T-cell (primary cell): ENCODE results near the gene SESN1. TPM values are rescaled to one million over a fixed set of nuclear protein-coding genes. Genes with fewer than 3 reads are reported as not detected.

Source experiments
- ATAC-seq, 4 experiments: fragments of 200-7000 bp in 3 of 4; fragments of 150-1000 bp in 1 of 4; cut with Tn5 transposase; replicated peaks in 1 of 4; 1 replicate in 3 of 4; 2 replicates in 1 of 4; pipeline ENCODE4 v1.10.0; 2021; ENCODE audit warnings: moderate library complexity in 3 of 4, mild to moderate bottlenecking in 2 of 4, moderate number of reproducible peaks in 1 of 4
- CTCF ChIA-PET, 2 donors: fragments of 300-600 bp; sonication (Branson Sonifier 250); formaldehyde crosslinking; loops; one replicate each; lab custom pipeline; 2022; ENCODE audit warnings: antibody characterized with exemption in 2 of 2; lab: Charles Lee
- POLR2A ChIA-PET, 2 donors: fragments of 300-600 bp; sonication (Branson Sonifier 250); formaldehyde crosslinking; loops; one replicate each; lab custom pipeline; 2022; ENCODE audit warnings: antibody characterized with exemption in 2 of 2; lab: Charles Lee
- DNase-seq, 35 experiments: peaks; one replicate each; pipeline versions ENCODE4 v3.0.0 to v3.0.0-alpha.2; 2013 to 2023
- H3K27ac ChIP-seq: one replicate; pipeline ENCODE4 v1.5.1; 2013; ENCODE audit warnings: low read length
- H3K27me3 ChIP-seq, 2 experiments: replicated peaks in 1 of 2; 1 replicate in 1 of 2; 2 replicates in 1 of 2; pipeline versions ENCODE4 v1.6.1 to v1.7.0; 2013; ENCODE audit warnings: low read length in 1 of 2, mixed read lengths in 1 of 2; ENCODE audit not compliant: control insufficient read depth in 2 of 2, insufficient read depth in 2 of 2; ENCODE audit errors: extremely low read depth in 1 of 2
- H3K36me3 ChIP-seq, 2 donors: 1 replicate in 1 of 2; 2 replicates in 1 of 2; pipeline versions ENCODE4 v1.6.1 to v1.7.0; 2013; ENCODE audit warnings: low read length in 1 of 2; ENCODE audit not compliant: control insufficient read depth in 2 of 2, insufficient read depth in 1 of 2; ENCODE audit errors: extremely low read depth in 1 of 2
- H3K4me1 ChIP-seq, 2 experiments: 1 replicate in 1 of 2; 2 replicates in 1 of 2; pipeline versions ENCODE4 v1.6.1 to v1.7.0; 2013; ENCODE audit warnings: low read length in 2 of 2, mixed read lengths in 1 of 2; ENCODE audit not compliant: insufficient read depth in 2 of 2, control insufficient read depth in 1 of 2; ENCODE audit errors: extremely low read depth in 1 of 2
- H3K4me3 ChIP-seq, 2 donors: 1 replicate in 1 of 2; 2 replicates in 1 of 2; pipeline versions ENCODE4 v1.5.1 to v1.7.0; 2013; ENCODE audit warnings: mild to moderate bottlenecking in 2 of 2, low read length in 1 of 2, moderate library complexity in 1 of 2; ENCODE audit not compliant: control insufficient read depth in 1 of 2; ENCODE audit errors: extremely low read depth in 1 of 2
- H3K9me3 ChIP-seq: 2 replicates; pipeline ENCODE4 v1.7.0; 2013
- H3K27ac Mint-ChIP-seq, 2 donors: one replicate each; pipeline ENCODE4 v1.8.0; 2020 to 2021; ENCODE audit warnings: mild to moderate bottlenecking in 2 of 2, mixed read lengths in 2 of 2
- H3K27me3 Mint-ChIP-seq, 2 donors: one replicate each; pipeline ENCODE4 v1.8.0; 2021 to 2022; ENCODE audit warnings: mixed read lengths in 2 of 2
- H3K36me3 Mint-ChIP-seq: one replicate; pipeline ENCODE4 v1.8.0; 2021; ENCODE audit warnings: mixed read lengths
- H3K4me1 Mint-ChIP-seq, 3 donors: one replicate each; pipeline ENCODE4 v1.8.0; 2020 to 2022; ENCODE audit warnings: mixed read lengths in 3 of 3, mild to moderate bottlenecking in 1 of 3
- H3K4me3 Mint-ChIP-seq, 3 donors: one replicate each; pipeline ENCODE4 v1.8.0; 2020 to 2022; ENCODE audit warnings: mild to moderate bottlenecking in 3 of 3, mixed read lengths in 3 of 3, moderate library complexity in 3 of 3
- H3K9me3 Mint-ChIP-seq, 3 donors: one replicate each; pipeline ENCODE4 v1.8.0; 2020 to 2022; ENCODE audit warnings: mixed read lengths in 3 of 3
- WGBS: methylation state at CpG from one replicate; pipeline ENCODE4 v1.1.5; 2013; ENCODE audit warnings: missing lambda C conversion rate; ENCODE audit not compliant: insufficient coverage; 5-methylcytosine and 5-hydroxymethylcytosine counted together
- total RNA-seq, 35 experiments: library from RNA in 6 of 35; stranded (reverse) in 6 of 35; fragments of 120-200 nt in 1 of 35; gene quantifications; one replicate each; pipeline versions ENCODE4 v1.2.1 to v1.2.4 and lab custom pipeline; 2013 to 2026

SESN1 gene
- total RNA-seq, 5 donors from 2014 or later (not counting 1 experiment from before 2014, with no cell fraction given), result 24.2 to 75.5 (median 33.1) TPM

DNA sequence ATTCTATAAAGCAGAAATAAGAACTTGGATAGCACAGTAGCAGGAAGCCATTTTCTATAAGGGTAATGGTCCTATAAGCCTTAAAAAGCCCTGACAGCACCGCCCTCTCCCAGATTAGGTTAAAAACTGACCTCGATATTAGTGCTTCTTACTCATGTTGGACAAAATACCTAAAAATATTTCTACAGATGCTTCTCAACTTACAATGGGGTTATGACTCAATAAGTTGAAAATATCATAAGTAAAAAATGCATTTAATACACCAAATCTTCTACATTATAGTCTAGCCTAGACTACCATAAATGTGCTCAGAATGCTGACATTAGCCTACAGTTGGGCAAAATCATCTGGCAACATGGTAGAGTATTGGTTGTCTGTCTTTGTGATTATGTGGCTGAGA, 70.3 kb downstream of the SESN1 start:
- no peak overlapping the region for H3K4me3 Mint-ChIP-seq
- ChIA-PET CTCF (interaction anchor here in 1 of 2 donors (0.6 kb wide), 1 partner anchor 68 kb away, joined by 4 read pairs; no protein-coding TSS in a partner anchor), POLR2A (interaction anchor here in 1 of 2 donors (0.6 kb wide), 1 partner anchor 12 kb away, joined by 3 read pairs; no protein-coding TSS in a partner anchor)
- Histone ChIP-seq H3K27me3 (no peaks in the 10 kb centered on the region), H3K36me3 (no peaks in the 10 kb centered on the region), H3K9me3 (no peaks in the 10 kb centered on the region), H3K4me3 (no peak overlapping the region), H3K4me1 (peaks cover 4 to 8% of the 10 kb centered on the region in 2 experiments), H3K27ac (no peak overlapping the region)
- no peak overlapping the region for H3K27ac Mint-ChIP-seq
- peaks cover 4% of the 10 kb centered on the region for H3K36me3 Mint-ChIP-seq
- no peak for DNase-seq
- ATAC-seq, result no peak
- no peaks in the 10 kb centered on the region for H3K27me3 Mint-ChIP-seq
- H3K4me1 Mint-ChIP-seq, result peaks cover 50 to 53% (median 52%) of the 10 kb centered on the region in 3 donors
- WGBS, result 100% methylated on average over 1 of the region's 2 CpGs
- no peaks in the 10 kb centered on the region for H3K9me3 Mint-ChIP-seq

GRCh38 chr6:109023356-109023925, 71.2 kb downstream of the SESN1 start:
- ChIA-PET CTCF (no interaction called here), POLR2A (no interaction called here)
- Mint-ChIP-seq H3K4me3 (no peak overlapping the region), H3K4me1 (peaks cover 54 to 59% (median 57%) of the 10 kb centered on the region in 3 donors), H3K27me3 (no peaks in the 10 kb centered on the region), H3K9me3 (no peaks in the 10 kb centered on the region), H3K27ac (peak overlapping the region; percentile 8), H3K36me3 (peaks cover 4% of the 10 kb centered on the region)
- no peaks in the 10 kb centered on the region for H3K27me3 ChIP-seq
- H3K27ac ChIP-seq, result no peak overlapping the region
- no peaks in the 10 kb centered on the region for H3K9me3 ChIP-seq
- H3K4me1 ChIP-seq, result peaks cover 4 to 12% of the 10 kb centered on the region in 2 experiments
- DNase-seq (no peak), ATAC-seq (no peak)
- H3K36me3 ChIP-seq, result no peaks in the 10 kb centered on the region
- H3K4me3 ChIP-seq, result no peak overlapping the region

DNA sequence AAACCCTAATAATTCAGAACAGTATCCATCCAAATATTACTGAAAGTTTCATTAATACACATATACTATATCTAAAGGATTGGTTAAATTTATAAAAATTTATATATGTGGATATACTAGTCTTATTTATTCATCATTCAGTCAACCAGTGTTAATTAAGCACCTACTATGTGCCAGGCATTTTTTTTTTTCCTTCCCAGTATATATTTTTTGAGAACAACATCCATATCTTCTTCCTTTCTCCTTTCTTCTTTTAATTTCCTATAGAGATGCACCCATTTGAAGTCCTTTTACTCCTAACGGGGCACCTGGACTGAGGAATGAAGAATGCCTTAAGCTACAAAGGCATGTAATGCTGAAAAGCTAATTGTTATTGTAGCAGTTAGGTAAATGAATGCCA, 72.8 kb downstream of the SESN1 start:
- Mint-ChIP-seq H3K4me1 (peaks cover 57 to 60% (median 59%) of the 10 kb centered on the region in 3 donors), H3K36me3 (peaks cover 4% of the 10 kb centered on the region), H3K9me3 (no peaks in the 10 kb centered on the region), H3K27ac (no peak overlapping the region), H3K4me3 (no peak overlapping the region), H3K27me3 (no peaks in the 10 kb centered on the region)
- H3K4me3 ChIP-seq, result no peak overlapping the region
- H3K9me3 ChIP-seq, result no peaks in the 10 kb centered on the region
- no CpG with 5 or more reads among the region's 1 CpG for WGBS
- H3K27ac ChIP-seq, result no peak overlapping the region
- H3K36me3 ChIP-seq, result no peaks in the 10 kb centered on the region
- no peaks in the 10 kb centered on the region for H3K27me3 ChIP-seq
- peaks cover 4 to 12% of the 10 kb centered on the region in 2 experiments for H3K4me1 ChIP-seq
- ATAC-seq (no peak), DNase-seq (no peak)
- ChIA-PET CTCF (interaction anchor here in 1 of 2 donors (1.0 kb wide), 1 partner anchor 14 kb away, joined by 3 read pairs; no protein-coding TSS in a partner anchor), POLR2A (interaction anchor here in 1 of 2 donors (1.2 kb wide), 1 partner anchor 14 kb away, joined by 3 read pairs; no protein-coding TSS in a partner anchor)

DNA sequence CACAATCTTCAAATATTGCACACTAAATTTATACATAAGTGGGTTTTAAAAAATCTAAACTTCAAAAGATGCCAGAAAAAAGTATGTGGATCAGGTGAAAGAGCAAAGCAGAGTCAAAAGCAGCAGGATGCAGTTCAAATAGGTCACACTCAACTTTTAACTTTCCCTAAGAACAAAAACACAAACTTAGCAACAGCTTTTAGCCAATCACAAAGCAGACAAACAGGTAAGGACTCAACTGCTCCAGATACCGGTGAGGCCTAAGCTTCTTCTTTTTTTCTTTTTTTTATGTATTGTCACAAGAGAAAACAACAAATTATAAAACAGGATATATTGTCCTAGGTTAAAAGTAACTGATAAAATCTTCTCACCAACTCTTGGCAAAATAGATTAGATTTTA, 74.7 kb downstream of the SESN1 start:
- peak overlapping the region; percentile 65 for H3K27ac ChIP-seq
- CTCF ChIA-PET, result interaction anchor here (0.9 to 1.3 kb wide), 3 partner anchors 9 to 16 kb away, joined by 3 to 6 read pairs (median 3); no protein-coding TSS in a partner anchor

DNA sequence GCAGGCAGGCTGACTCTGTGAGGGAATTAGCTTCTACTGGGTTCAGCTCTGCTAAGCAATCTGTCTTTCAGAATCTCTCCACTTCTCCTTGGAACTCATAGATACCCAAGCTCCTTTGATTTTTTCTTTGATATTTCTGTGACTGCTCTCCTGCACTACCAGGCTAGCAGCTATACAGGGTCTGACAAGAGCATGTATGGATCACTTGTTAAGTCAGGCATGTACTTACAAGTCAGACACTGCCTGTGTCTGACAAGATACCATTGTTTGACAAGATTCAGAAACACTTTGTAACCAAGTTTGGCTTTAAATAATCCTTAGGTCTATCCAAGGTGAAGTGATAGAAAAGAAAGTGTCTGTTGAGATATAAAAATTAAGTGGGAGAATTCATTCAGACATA, 79.5 kb downstream of the SESN1 start:
- Histone ChIP-seq H3K9me3 (no peaks in the 10 kb centered on the region), H3K4me3 (no peak overlapping the region), H3K27me3 (no peaks in the 10 kb centered on the region), H3K36me3 (no peaks in the 10 kb centered on the region), H3K4me1 (peaks cover 16 to 30% of the 10 kb centered on the region in 2 experiments), H3K27ac (peak overlapping the region; percentile 54)
- peak in 1 of 4 experiments; percentile 14 for ATAC-seq
- ChIA-PET CTCF (interaction anchor here in 1 of 2 donors (10.6 kb wide), 1 partner anchor 58 kb away, joined by 77 read pairs; no protein-coding TSS in a partner anchor), POLR2A (interaction anchor here (0.6 to 0.8 kb wide), 2 partner anchors 11 to 29 kb away, joined by 3 to 5 read pairs; no protein-coding TSS in a partner anchor)
- Mint-ChIP-seq H3K27me3 (no peaks in the 10 kb centered on the region), H3K4me1 (peaks cover 62 to 69% (median 65%) of the 10 kb centered on the region in 3 donors), H3K4me3 (no peak overlapping the region), H3K9me3 (no peaks in the 10 kb centered on the region), H3K36me3 (no peaks in the 10 kb centered on the region), H3K27ac (peak overlapping the region; percentile 80 to 95)
- peak in 1 of 35 experiments; percentile 17 for DNase-seq

More for the DNA sequence above, 74.7 kb downstream of the SESN1 start:
- no peaks in the 10 kb centered on the region for H3K36me3 ChIP-seq
- DNase-seq (peak in 3 of 35 experiments; percentile 5 to 67 (median 26)), ATAC-seq (peak; percentile 45 to 97 (median 73))
- no peaks in the 10 kb centered on the region for H3K9me3 Mint-ChIP-seq
- H3K36me3 Mint-ChIP-seq, result no peaks in the 10 kb centered on the region
- peaks cover 4 to 8% of the 10 kb centered on the region in 2 experiments for H3K4me1 ChIP-seq
- H3K4me3 ChIP-seq, result no peak overlapping the region
- peaks cover 53 to 60% (median 57%) of the 10 kb centered on the region in 3 donors for H3K4me1 Mint-ChIP-seq
- no peaks in the 10 kb centered on the region for H3K9me3 ChIP-seq
- no peak overlapping the region for H3K4me3 Mint-ChIP-seq
- H3K27me3 ChIP-seq, result no peaks in the 10 kb centered on the region
- peak overlapping the region; percentile 75 to 88 for H3K27ac Mint-ChIP-seq
- no peaks in the 10 kb centered on the region for H3K27me3 Mint-ChIP-seq
- POLR2A ChIA-PET, result interaction anchor here (0.5 to 0.7 kb wide), 3 partner anchors 11 to 333 kb away, joined by 3 to 7 read pairs (median 3); no protein-coding TSS in a partner anchor
- no CpG with 5 or more reads among the region's 1 CpG for WGBS

GRCh38 chr6:109014606-109015005, 80.0 kb downstream of the SESN1 start:
- H3K4me3 ChIP-seq, result no peak overlapping the region
- H3K4me1 ChIP-seq, result peaks cover 19 to 28% of the 10 kb centered on the region in 2 experiments
- no peak for DNase-seq
- H3K27ac ChIP-seq, result peak overlapping the region; percentile 54
- Mint-ChIP-seq H3K4me3 (peak overlapping the region in 1 of 3 donors; percentile 20), H3K9me3 (no peaks in the 10 kb centered on the region), H3K27me3 (no peaks in the 10 kb centered on the region), H3K27ac (peak overlapping the region; percentile 86 to 95), H3K4me1 (peaks cover 62 to 69% (median 64%) of the 10 kb centered on the region in 3 donors), H3K36me3 (no peaks in the 10 kb centered on the region)
- no peaks in the 10 kb centered on the region for H3K36me3 ChIP-seq
- no peaks in the 10 kb centered on the region for H3K27me3 ChIP-seq
- no peaks in the 10 kb centered on the region for H3K9me3 ChIP-seq
- no peak for ATAC-seq
- POLR2A ChIA-PET, result interaction anchor here in 1 of 2 donors (0.6 kb wide), 1 partner anchor 29 kb away, joined by 5 read pairs; no protein-coding TSS in a partner anchor
- CTCF ChIA-PET, result interaction anchor here in 1 of 2 donors (0.7 to 10.6 kb wide), 2 partner anchors 58 to 75 kb away, joined by 3 to 77 read pairs; no protein-coding TSS in a partner anchor
- no CpG with 5 or more reads among the region's 2 CpGs for WGBS
